HEK293 (cell line): ENCODE measurements around the gene ZNF174.
A peak's percentile ranks its signal among the peaks of the same experiment; 100 is the strongest.

Experiments used
- BCL11A ChIP-seq: fragments of 450-650 bp; formaldehyde crosslinking; IDR thresholded peaks from 2 replicates; pipeline ENCODE4 v1.5.1; 2016; ENCODE audit warnings: low read depth, missing biosample characterization, missing genetic modification characterization
- BCL11B ChIP-seq: fragments of 450-650 bp; formaldehyde crosslinking; IDR thresholded peaks from 2 replicates; pipeline ENCODE4 v1.5.1; 2016; ENCODE audit warnings: low read depth, missing biosample characterization, missing genetic modification characterization
- EGR2 ChIP-seq: fragments of 450-650 bp; formaldehyde crosslinking; IDR thresholded peaks from 2 replicates; pipeline ENCODE4 v1.5.1; 2016; ENCODE audit warnings: low read depth, missing biosample characterization, missing genetic modification characterization
- ELK4 ChIP-seq: IDR thresholded peaks from 2 replicates; pipeline ENCODE4 v1.6.1; 2011; ENCODE audit warnings: mild to moderate bottlenecking, low read depth, low read length, borderline replicate concordance
- FEZF1 ChIP-seq: fragments of 450-650 bp; formaldehyde crosslinking; IDR thresholded peaks from 2 replicates; pipeline ENCODE4 v1.5.1; 2016; ENCODE audit warnings: missing biosample characterization, missing genetic modification characterization
- KLF1 ChIP-seq: fragments of 450-650 bp; formaldehyde crosslinking; IDR thresholded peaks from 2 replicates; pipeline ENCODE4 v1.5.1; 2016; ENCODE audit warnings: missing biosample characterization, missing genetic modification characterization
- SP2 ChIP-seq: fragments of 450-650 bp; formaldehyde crosslinking; IDR thresholded peaks from 2 replicates; pipeline ENCODE4 v1.5.1; 2016; ENCODE audit warnings: missing biosample characterization, missing genetic modification characterization
- TRIM28 ChIP-seq: IDR thresholded peaks from 2 replicates; pipeline ENCODE4 v1.6.1; 2011; ENCODE audit warnings: low read length, control low read depth, borderline replicate concordance
- TSHZ1 ChIP-seq: fragments of 450-650 bp; formaldehyde crosslinking; IDR thresholded peaks from 2 replicates; pipeline ENCODE4 v1.5.1; 2016; ENCODE audit warnings: missing biosample characterization, missing genetic modification characterization, borderline replicate concordance
- ZBTB10 ChIP-seq: fragments of 450-650 bp; formaldehyde crosslinking; IDR thresholded peaks from 2 replicates; pipeline ENCODE4 v1.5.1; 2016; ENCODE audit warnings: missing biosample characterization, missing genetic modification characterization
- ZBTB17 ChIP-seq: fragments of 450-650 bp; formaldehyde crosslinking; IDR thresholded peaks from 2 replicates; pipeline ENCODE4 v1.5.1; 2016; ENCODE audit warnings: missing biosample characterization, missing genetic modification characterization
- ZBTB6 ChIP-seq: fragments of 450-650 bp; formaldehyde crosslinking; IDR thresholded peaks from 2 replicates; pipeline ENCODE4 v1.5.1; 2017; ENCODE audit warnings: missing biosample characterization, missing genetic modification characterization
- ZBTB7A ChIP-seq: fragments of 450-650 bp; formaldehyde crosslinking; IDR thresholded peaks from 2 replicates; pipeline ENCODE4 v1.5.1; 2016; ENCODE audit warnings: low read depth, missing biosample characterization, missing genetic modification characterization
- ZBTB8A ChIP-seq: fragments of 450-650 bp; formaldehyde crosslinking; IDR thresholded peaks from 2 replicates; pipeline ENCODE4 v1.5.1; 2016; ENCODE audit warnings: missing biosample characterization, missing genetic modification characterization
- ZFP3 ChIP-seq: fragments of 450-650 bp; formaldehyde crosslinking; IDR thresholded peaks from 2 replicates; pipeline ENCODE4 v1.5.1; 2016; ENCODE audit warnings: low read depth, missing biosample characterization, missing genetic modification characterization
- ZFP41 ChIP-seq: fragments of 450-650 bp; formaldehyde crosslinking; IDR thresholded peaks from 2 replicates; pipeline ENCODE4 v1.5.1; 2016; ENCODE audit warnings: missing biosample characterization, missing genetic modification characterization, borderline replicate concordance
- ZNF175 ChIP-seq: fragments of 450-650 bp; formaldehyde crosslinking; IDR thresholded peaks from 2 replicates; pipeline ENCODE4 v1.5.1; 2016; ENCODE audit warnings: missing biosample characterization, missing genetic modification characterization
- ZNF211 ChIP-seq: fragments of 450-650 bp; formaldehyde crosslinking; IDR thresholded peaks from 2 replicates; pipeline ENCODE4 v1.5.1; 2016; ENCODE audit warnings: low read depth, missing biosample characterization, missing genetic modification characterization
- ZNF221 ChIP-seq: fragments of 450-650 bp; formaldehyde crosslinking; IDR thresholded peaks from 2 replicates; pipeline ENCODE4 v1.5.1; 2017; ENCODE audit warnings: missing biosample characterization, missing genetic modification characterization, borderline replicate concordance
- ZNF23 ChIP-seq: fragments of 450-650 bp; formaldehyde crosslinking; IDR thresholded peaks from 2 replicates; pipeline ENCODE4 v1.5.1; 2016; ENCODE audit warnings: missing biosample characterization, missing genetic modification characterization, borderline replicate concordance
- ZNF26 ChIP-seq: fragments of 450-650 bp; formaldehyde crosslinking; IDR thresholded peaks from 2 replicates; pipeline ENCODE4 v1.5.1; 2016; ENCODE audit warnings: missing biosample characterization, missing genetic modification characterization
- ZNF521 ChIP-seq: fragments of 450-650 bp; formaldehyde crosslinking; IDR thresholded peaks from 2 replicates; pipeline ENCODE4 v1.5.1; 2017; ENCODE audit warnings: missing biosample characterization, mild to moderate bottlenecking, missing genetic modification characterization
- ZNF548 ChIP-seq: fragments of 450-650 bp; formaldehyde crosslinking; IDR thresholded peaks from 2 replicates; pipeline ENCODE4 v1.5.1; 2016; ENCODE audit warnings: missing biosample characterization, missing genetic modification characterization
- ZNF580 ChIP-seq: fragments of 450-650 bp; formaldehyde crosslinking; IDR thresholded peaks from 2 replicates; pipeline ENCODE4 v1.5.1; 2016; ENCODE audit warnings: missing biosample characterization, missing genetic modification characterization
- ZNF610 ChIP-seq: fragments of 450-650 bp; formaldehyde crosslinking; IDR thresholded peaks from 2 replicates; pipeline ENCODE4 v1.5.1; 2016; ENCODE audit warnings: missing biosample characterization, missing genetic modification characterization, borderline replicate concordance
- ZNF664 ChIP-seq: fragments of 450-650 bp; formaldehyde crosslinking; IDR thresholded peaks from 2 replicates; pipeline ENCODE4 v1.5.1; 2016; ENCODE audit warnings: missing biosample characterization, missing genetic modification characterization
- ZNF792 ChIP-seq: fragments of 450-650 bp; formaldehyde crosslinking; IDR thresholded peaks from 2 replicates; pipeline ENCODE4 v1.5.1; 2016; ENCODE audit warnings: missing biosample characterization, missing genetic modification characterization
- ZNF843 ChIP-seq: fragments of 450-650 bp; formaldehyde crosslinking; IDR thresholded peaks from 2 replicates; pipeline ENCODE4 v1.5.1; 2016; ENCODE audit warnings: missing biosample characterization, missing genetic modification characterization

Gene ZNF174

GRCh38 chr16:3400779-3401688 lies at the start of gene ZNF174, which contains the start of gene ZSCAN32 (continued):
- TF ChIP-seq ZNF175 (tag by site-specific recombination) (no peak), ZBTB10 (tag by site-specific recombination) (no peak), ZNF521 (tag by site-specific recombination) (no peak), ZNF26 (tag by site-specific recombination) (no peak), ZNF211 (tag by site-specific recombination) (no peak), BCL11B (tag by site-specific recombination) (peak; percentile 64; the same call in 1 of the 2 replicates), ZFP3 (tag by site-specific recombination) (no peak), ELK4 (no peak; the same call in 1 of the 2 replicates), ZNF548 (tag by site-specific recombination) (no peak), KLF1 (tag by site-specific recombination) (peak; percentile 78), EGR2 (tag by site-specific recombination) (peak; percentile 73), BCL11A (tag by site-specific recombination) (no peak), SP2 (tag by site-specific recombination) (peak; percentile 100), ZNF792 (no peak), ZBTB17 (tag by site-specific recombination) (peak; percentile 96), ZNF23 (tag by site-specific recombination) (no peak), ZNF843 (0 out of 2 replicates have a peak, but pooled peaks have one; percentile 52), ZNF221 (peak; percentile 84; the same call in 1 of the 2 replicates), ZBTB7A (peak; percentile 88; the same call in 1 of the 2 replicates), TRIM28 (peak; percentile 77; the same call in 1 of the 2 replicates), TSHZ1 (tag by site-specific recombination) (no peak; the same call in 1 of the 2 replicates), FEZF1 (tag by site-specific recombination) (no peak), ZNF610 (tag by site-specific recombination) (peak; percentile 36; the same call in 1 of the 2 replicates), ZFP41 (no peak), ZBTB8A (tag by site-specific recombination) (peak; percentile 44; the same call in 1 of the 2 replicates), ZBTB6 (tag by site-specific recombination) (0 out of 2 replicates have a peak, but pooled peaks have one; percentile 43), ZNF580 (peak; percentile 79; the same call in 1 of the 2 replicates), ZNF664 (no peak)
